GM23338 (cell line): Measurements from ENCODE around the gene VAPA. TPM values are rescaled to one million over a fixed set of nuclear protein-coding genes. Genes with fewer than 3 reads are reported as not detected.

Experiments
- ATAC-seq: fragments of 200-7000 bp; cut with Tn5 transposase; 3 replicates; pipeline ENCODE4 v1.9.1; 2020
- DNase-seq: peaks from one replicate; pipeline ENCODE4 v3.0.0-alpha.2; 2015; ENCODE audit warnings: low spot score
- H2AFZ ChIP-seq: fragments of 200-600 bp; sonication (generic); 2 replicates; pipeline ENCODE4 v1.8.0; 2016; ENCODE audit warnings: antibody characterized with exemption, mild to moderate bottlenecking, moderate library complexity
- H3F3A ChIP-seq: fragments of 200-600 bp; sonication (generic); replicated peaks from 2 replicates; pipeline ENCODE4 v1.8.0; 2017; ENCODE audit warnings: antibody characterized with exemption, mixed run types, low read depth
- H3K27ac ChIP-seq: fragments of 200-600 bp; sonication (generic); 2 replicates; pipeline ENCODE4 v1.6.1; 2016; ENCODE audit warnings: low read depth
- H3K27me3 ChIP-seq: fragments of 200-600 bp; sonication (generic); 2 replicates; pipeline ENCODE4 v1.8.0; 2016; ENCODE audit warnings: mild to moderate bottlenecking, mixed run types, moderate library complexity; ENCODE audit not compliant: insufficient read depth
- H3K36me3 ChIP-seq: fragments of 200-600 bp; sonication (generic); 2 replicates; pipeline ENCODE4 v1.8.0; 2016; ENCODE audit warnings: mild to moderate bottlenecking; ENCODE audit not compliant: insufficient read depth
- H3K4me1 ChIP-seq: fragments of 200-600 bp; sonication (generic); 2 replicates; pipeline ENCODE4 v1.8.0; 2016; ENCODE audit warnings: mild to moderate bottlenecking, moderate library complexity; ENCODE audit not compliant: insufficient read depth
- H3K4me2 ChIP-seq: fragments of 200-600 bp; sonication (generic); 2 replicates; pipeline ENCODE4 v1.7.1; 2017; ENCODE audit warnings: mixed run types
- H3K4me3 ChIP-seq: fragments of 200-600 bp; sonication (generic); 2 replicates; pipeline ENCODE4 v1.6.1; 2016; ENCODE audit warnings: mixed run types
- H3K79me2 ChIP-seq: fragments of 200-600 bp; sonication (generic); replicated peaks from 2 replicates; pipeline ENCODE4 v1.8.0; 2017; ENCODE audit warnings: mild to moderate bottlenecking; ENCODE audit not compliant: insufficient read depth
- H3K9me2 ChIP-seq: fragments of 200-600 bp; sonication (generic); 2 replicates; pipeline ENCODE4 v1.8.0; 2017; ENCODE audit not compliant: insufficient read depth
- H4K20me1 ChIP-seq: fragments of 200-600 bp; sonication (generic); replicated peaks from 2 replicates; pipeline ENCODE4 v1.8.0; 2017; ENCODE audit warnings: mild to moderate bottlenecking; ENCODE audit not compliant: insufficient read depth
- H3K27ac Mint-ChIP-seq: 2 replicates; pipeline ENCODE4 v1.8.0; 2020; ENCODE audit warnings: inconsistent platforms, mild to moderate bottlenecking, moderate library complexity, mixed read lengths
- H3K27me3 Mint-ChIP-seq: 3 replicates; pipeline ENCODE4 v1.8.0; 2022; ENCODE audit warnings: low read depth, mild to moderate bottlenecking, moderate library complexity, mixed read lengths, inconsistent platforms; ENCODE audit not compliant: insufficient read depth, poor library complexity
- H3K36me3 Mint-ChIP-seq: 3 replicates; pipeline ENCODE4 v1.8.0; 2021; ENCODE audit warnings: low read depth, mild to moderate bottlenecking, inconsistent platforms, moderate library complexity, mixed read lengths
- H3K4me1 Mint-ChIP-seq: 3 replicates; pipeline ENCODE4 v1.8.0; 2020; ENCODE audit warnings: mild to moderate bottlenecking, inconsistent platforms, mixed read lengths
- H3K4me3 Mint-ChIP-seq: 3 replicates; pipeline ENCODE4 v1.8.0; 2021; ENCODE audit warnings: moderate library complexity, mild to moderate bottlenecking, inconsistent platforms, mixed read lengths
- H3K9me3 Mint-ChIP-seq: 3 replicates; pipeline ENCODE4 v1.8.0; 2020; ENCODE audit warnings: moderate library complexity, mild to moderate bottlenecking, inconsistent platforms, mixed read lengths
- CREB1 ChIP-seq: fragments of 250-450 bp; sonication (Bioruptor Pico); IDR thresholded peaks from 2 replicates; pipeline ENCODE4 v1.5.0; 2020; ENCODE audit warnings: low read depth, mild to moderate bottlenecking, moderate library complexity
- CTCF ChIP-seq, 2 experiments: fragments of 200-600 bp in 1 of 2; sonication (generic) in 1 of 2; conservative IDR thresholded peaks; 2 replicates each; pipeline versions ENCODE4 v1.5.1 to v1.6.1; 2016 to 2017; ENCODE audit warnings: antibody characterized with exemption in 2 of 2, low read depth in 2 of 2, mild to moderate bottlenecking in 2 of 2, moderate library complexity in 1 of 2
- EZH2 ChIP-seq: fragments of 200-600 bp; sonication (generic); IDR thresholded peaks from one replicate; pipeline ENCODE4 v1.8.0; 2017; ENCODE audit warnings: antibody characterized with exemption, mild to moderate bottlenecking, low read depth; ENCODE audit not compliant: unreplicated experiment
- JUNB ChIP-seq: IDR thresholded peaks from one replicate; pipeline ENCODE4 v1.6.1; 2016; ENCODE audit warnings: antibody characterized with exemption; ENCODE audit not compliant: unreplicated experiment
- REST ChIP-seq: IDR thresholded peaks from one replicate; pipeline ENCODE4 v1.6.1; 2018; ENCODE audit warnings: antibody characterized with exemption; ENCODE audit not compliant: unreplicated experiment
- ZNF331 ChIP-seq: fragments of 250-450 bp; sonication (Bioruptor Pico); IDR thresholded peaks from 2 replicates; pipeline ENCODE4 v1.5.0; 2020; ENCODE audit warnings: low read depth, mild to moderate bottlenecking, moderate library complexity
- ZNF462 ChIP-seq: fragments of 250-450 bp; sonication (Bioruptor Pico); IDR thresholded peaks from 2 replicates; pipeline ENCODE4 v1.5.0; 2020; ENCODE audit warnings: mild to moderate bottlenecking, moderate library complexity
- polyA plus RNA-seq: library from polyadenylated mRNA; unstranded; fragments of >200 nt; fragmentation: Nextera tagmentation; extraction: Ambion mirVana; gene quantifications from 2 replicates; pipeline ENCODE4 v1.2.1, GENCODE V29; 2016
- total RNA-seq: library from RNA; depleted of rRNA; stranded (reverse); fragments of >200 nt; shearing (Covaris generic); gene quantifications from 2 replicates; pipeline ENCODE4 v1.2.3, GENCODE V29; 2014

The VAPA gene
- total and polyA plus RNA-seq, 2 experiments from 2014 or later = 162 to 178 TPM

- TF ChIP-seq REST (no peak), JUNB (no peak), CREB1 (CRISPR knock-in tag) (no peak), ZNF331 (CRISPR knock-in tag) (no peak), EZH2 (no peak)
Observed at GRCh38 chr18:9949861-9950260, 36.0 kb downstream of the VAPA start (continued).

- H3K27ac Mint-ChIP-seq = peak overlapping the region; percentile 60; the same call in 1 of the 2 replicates
- peaks cover 20% of the 10 kb centered on the region; the same call in 1 of the 2 replicates for H3K79me2 ChIP-seq
- H3K36me3 Mint-ChIP-seq = peaks cover 33% of the 10 kb centered on the region
- H3K4me2 ChIP-seq = no peak overlapping the region
- H4K20me1 ChIP-seq = 0 out of 2 replicates have a peak, but pooled peaks cover 1% of the 10 kb centered on the region
- no peaks in the 10 kb centered on the region for H3K9me3 Mint-ChIP-seq
- ATAC-seq (peak; percentile 21; the same call in 1 of the 3 replicates), DNase-seq (no peak)
- H3K4me1 ChIP-seq = no peaks in the 10 kb centered on the region
- no peaks in the 10 kb centered on the region for H3F3A ChIP-seq
- H3K36me3 ChIP-seq = peaks cover 12% of the 10 kb centered on the region
- 0 out of 2 replicates have a peak overlapping the region, but pooled peaks have one; percentile 56 for H3K27ac ChIP-seq
- H3K27me3 ChIP-seq = no peaks in the 10 kb centered on the region
- H3K27me3 Mint-ChIP-seq = no peaks in the 10 kb centered on the region
- no peak overlapping the region for H2AFZ ChIP-seq
- no peak overlapping the region for H3K4me3 Mint-ChIP-seq
- no peak overlapping the region for H3K4me3 ChIP-seq
- no peaks in the 10 kb centered on the region for H3K9me2 ChIP-seq
- peaks cover 2% of the 10 kb centered on the region; the same call in 2 of the 3 replicates for H3K4me1 Mint-ChIP-seq
- TF ChIP-seq ZNF462 (no peak), REST (no peak), CTCF (conservative IDR thresholded peaks at IDR 0.05; ENCODE audit: low read depth in 2 of 2) (no peak)
Observed at GRCh38 chr18:9950289-9951016, 36.6 kb downstream of the VAPA start.
